ENCODE results near the gene ERBB4. TPM values are rescaled to one million over a fixed set of nuclear protein-coding genes. Genes with fewer than 3 reads are reported as not detected.

ERBB4 gene
- total RNA-seq, 1 donor from 2014 or later = 1.7 TPM

- TF ChIP-seq CTCF (IDR thresholded peaks at IDR 0.05) = no peak
- Histone ChIP-seq H3K4me1 (peaks cover 0 to 8% of the 10 kb centered on the region in 2 donors), H3K36me3 (no peaks in the 10 kb centered on the region), H3K27me3 (no peaks in the 10 kb centered on the region), H3K4me3 (no peak overlapping the region), H3K9me3 (no peaks in the 10 kb centered on the region), H3K27ac (no peak overlapping the region)
- no peak for DNase-seq (ENCODE audit: low spot score in 2 of 2)
- intact Hi-C loops (cut with DNase I) = no loop called here
Measured at GRCh38 chr2:212288308-212288707, 250.3 kb downstream of the ERBB4 start.

- H3K36me3 ChIP-seq = no peaks in the 10 kb centered on the region
- H3K4me1 ChIP-seq = peaks cover 0 to 16% of the 10 kb centered on the region in 2 donors
- no peak for TF ChIP-seq CTCF (IDR thresholded peaks at IDR 0.05)
- no peaks in the 10 kb centered on the region for H3K9me3 ChIP-seq
- DNase-seq (ENCODE audit: low spot score in 2 of 2) = no peak
- H3K27me3 ChIP-seq = no peaks in the 10 kb centered on the region
- H3K27ac ChIP-seq = no peak overlapping the region
- H3K4me3 ChIP-seq = no peak overlapping the region
- intact Hi-C loops (cut with DNase I) = loop anchor here (5.0 kb wide), 1 partner anchor 43 kb away; no protein-coding TSS in a partner anchor
Measured at GRCh38 chr2:212284166-212284565, 254.4 kb downstream of the ERBB4 start.

GRCh38 chr2:212282671-212283261, 255.8 kb downstream of the ERBB4 start:
- DNase-seq (ENCODE audit: low spot score in 2 of 2) = no peak
- TF ChIP-seq CTCF (IDR thresholded peaks at IDR 0.05) = no peak

DNA sequence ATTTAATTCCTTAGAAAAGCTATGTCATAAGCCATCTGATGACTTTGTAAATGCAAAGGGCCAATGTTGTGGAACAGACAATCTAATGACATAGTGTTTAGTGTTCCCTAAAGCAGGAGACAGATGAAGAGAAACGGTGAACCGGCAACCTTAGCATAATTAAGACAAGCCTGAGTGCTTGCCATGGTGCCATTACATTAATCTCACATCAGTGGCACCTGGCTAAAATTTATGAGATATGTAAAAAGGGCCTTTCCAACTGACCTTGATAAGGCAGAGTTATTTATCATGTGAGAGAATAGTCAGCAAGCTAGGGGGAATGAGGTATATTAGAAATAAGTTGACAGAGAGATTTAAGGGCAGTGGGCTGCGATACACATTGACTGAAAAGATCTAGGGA, 261.8 kb downstream of the ERBB4 start:
- no peaks in the 10 kb centered on the region for H3K9me3 ChIP-seq
- no peak overlapping the region for H3K4me3 ChIP-seq
- no peaks in the 10 kb centered on the region for H3K36me3 ChIP-seq
- no peak for DNase-seq (ENCODE audit: low spot score in 2 of 2)
- H3K27ac ChIP-seq = no peak overlapping the region
- intact Hi-C loops (cut with DNase I) = no loop called here
- no peak for TF ChIP-seq CTCF (IDR thresholded peaks at IDR 0.05)
- peaks cover 0 to under 1% of the 10 kb centered on the region in 2 donors for H3K4me1 ChIP-seq
- H3K27me3 ChIP-seq = no peaks in the 10 kb centered on the region

More at GRCh38 chr2:212282671-212283261, 255.8 kb downstream of the ERBB4 start:
- Histone ChIP-seq H3K36me3 (no peaks in the 10 kb centered on the region), H3K9me3 (no peaks in the 10 kb centered on the region), H3K4me1 (peaks cover 0 to 16% of the 10 kb centered on the region in 2 donors), H3K27me3 (no peaks in the 10 kb centered on the region), H3K4me3 (no peak overlapping the region), H3K27ac (peak overlapping the region in 1 of 2 donors; percentile 52)
- intact Hi-C loops (cut with DNase I) = loop anchor here (5.0 kb wide), 1 partner anchor 45 kb away; no protein-coding TSS in a partner anchor

GRCh38 chr2:212274215-212274614, 264.4 kb downstream of the ERBB4 start:
- DNase-seq (ENCODE audit: low spot score in 2 of 2) = no peak
- Histone ChIP-seq H3K9me3 (no peaks in the 10 kb centered on the region), H3K4me1 (peaks cover 0 to 4% of the 10 kb centered on the region in 2 donors), H3K36me3 (no peaks in the 10 kb centered on the region), H3K4me3 (no peak overlapping the region), H3K27ac (no peak overlapping the region), H3K27me3 (no peaks in the 10 kb centered on the region)
- no peak for TF ChIP-seq CTCF (IDR thresholded peaks at IDR 0.05)
- intact Hi-C loops (cut with DNase I) = no loop called here
